Measurements from ENCODE around the gene ZNF70.

Gene ZNF70

GRCh38 chr22:23695141-23695540 is 55.8 kb downstream of the ZNF70 start:
- TF ChIP-seq CTCF (IDR thresholded peaks at IDR 0.05; ENCODE audit: insufficient read depth, low read depth, low read length, missing control alignments): no peak
- DNase-seq (ENCODE audit: low read depth): no peak
- no peak overlapping the region for H3K4me3 ChIP-seq (ENCODE audit: low read depth, low read length)

GRCh38 chr22:23693979-23694680 is 56.8 kb downstream of the ZNF70 start:
- H3K4me3 ChIP-seq (ENCODE audit: low read depth, low read length): no peak overlapping the region
- TF ChIP-seq CTCF (IDR thresholded peaks at IDR 0.05; ENCODE audit: insufficient read depth, low read depth, low read length, missing control alignments): no peak
- no peak for DNase-seq (ENCODE audit: low read depth)

GRCh38 chr22:23692598-23693291 is 58.2 kb downstream of the ZNF70 start:
- H3K4me3 ChIP-seq (ENCODE audit: low read depth, low read length): no peak overlapping the region
- TF ChIP-seq CTCF (IDR thresholded peaks at IDR 0.05; ENCODE audit: insufficient read depth, low read depth, low read length, missing control alignments): no peak
- DNase-seq (ENCODE audit: low read depth): no peak

GRCh38 chr22:23691748-23692423 is 59.0 kb downstream of the ZNF70 start:
- no peak for TF ChIP-seq CTCF (IDR thresholded peaks at IDR 0.05; ENCODE audit: insufficient read depth, low read depth, low read length, missing control alignments)
- H3K4me3 ChIP-seq (ENCODE audit: low read depth, low read length): no peak overlapping the region
- DNase-seq (ENCODE audit: low read depth): no peak

GRCh38 chr22:23690713-23691112 is 60.2 kb downstream of the ZNF70 start, which contains the start of gene RGL4:
RGL4 (plus strand) TSS chr22:23691013; CDS start chr22:23692031, 1,018 bp downstream.
- DNase-seq (ENCODE audit: low read depth): no peak
- TF ChIP-seq CTCF (IDR thresholded peaks at IDR 0.05; ENCODE audit: insufficient read depth, low read depth, low read length, missing control alignments): no peak
- no peak within 1 kb of the TSS for H3K4me3 ChIP-seq (ENCODE audit: low read depth, low read length)

- no peak overlapping the region for H3K4me3 ChIP-seq (ENCODE audit: low read depth, low read length)
- DNase-seq (ENCODE audit: low read depth): no peak
- no peak for TF ChIP-seq CTCF (IDR thresholded peaks at IDR 0.05; ENCODE audit: insufficient read depth, low read depth, low read length, missing control alignments)
These were observed 61.5 kb downstream of the ZNF70 start for GRCh38 chr22:23689414-23689813.
